ENCODE results near the gene CDC42BPB.
"Not testable (repeated sequence)": the region's sequence is repeated elsewhere in the genome, so short reads cannot be mapped to it uniquely, and the experiment has no call there.

CDC42BPB gene

GRCh38 chr14:102928412-102929240, 128.7 kb downstream of the CDC42BPB start:
- DNase-seq (ENCODE audit: low read depth): no peak

DNA sequence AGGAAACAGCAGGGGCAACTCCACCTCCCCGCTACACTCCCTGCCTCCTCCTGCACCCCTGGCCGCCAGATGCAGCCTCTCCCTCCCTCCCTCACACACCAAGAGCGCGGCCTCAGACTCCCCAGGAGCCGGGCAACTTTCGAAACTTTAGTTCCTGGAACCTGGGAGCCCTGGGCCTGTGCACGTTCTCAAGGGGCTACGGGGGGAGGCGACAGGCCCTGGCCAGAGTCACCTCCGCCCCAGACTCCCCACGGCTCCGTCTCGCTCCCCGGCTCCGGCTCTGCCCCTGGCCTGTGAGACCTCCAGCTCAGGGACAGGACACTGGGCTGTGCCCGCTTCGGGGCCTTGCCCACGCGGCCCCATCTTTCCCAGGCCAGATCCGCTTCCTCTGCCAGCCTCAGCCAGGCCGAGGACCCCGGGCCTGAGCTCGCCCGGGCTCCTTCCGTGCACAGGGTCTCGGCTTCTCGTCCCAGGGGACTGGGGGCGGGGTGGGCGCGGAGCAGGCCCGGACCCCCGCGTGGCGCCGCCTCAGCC, 129.4 kb downstream of the CDC42BPB start:
- no peak for DNase-seq (ENCODE audit: low read depth)

DNA sequence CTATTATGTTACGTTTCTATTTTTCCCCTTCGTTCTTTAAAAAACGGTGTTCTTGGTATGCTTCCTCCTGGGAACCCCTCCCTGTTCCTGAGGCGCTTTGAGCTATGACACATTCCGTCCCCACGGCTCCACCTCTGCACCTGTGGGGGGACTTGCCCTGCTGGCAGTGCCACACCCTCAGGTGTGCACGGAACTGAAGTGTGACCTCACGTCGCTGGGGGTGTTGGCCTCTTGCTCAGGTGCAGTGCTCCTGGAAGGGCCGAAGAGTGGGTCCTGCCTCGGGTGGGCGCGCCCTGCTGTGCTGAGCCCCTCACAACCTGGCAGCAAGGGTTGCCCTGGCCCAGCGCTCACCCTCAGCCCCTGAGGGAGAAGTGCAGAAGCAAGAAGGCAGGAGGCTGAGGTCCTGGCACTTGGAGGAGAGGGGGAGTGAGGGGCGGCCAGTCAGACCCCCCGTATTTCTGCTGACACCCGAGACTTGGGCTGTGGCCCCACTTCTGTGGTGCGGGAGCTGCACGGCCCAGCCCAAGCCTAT, 129.9 kb downstream of the CDC42BPB start:
- no peak for DNase-seq (ENCODE audit: low read depth)

DNA sequence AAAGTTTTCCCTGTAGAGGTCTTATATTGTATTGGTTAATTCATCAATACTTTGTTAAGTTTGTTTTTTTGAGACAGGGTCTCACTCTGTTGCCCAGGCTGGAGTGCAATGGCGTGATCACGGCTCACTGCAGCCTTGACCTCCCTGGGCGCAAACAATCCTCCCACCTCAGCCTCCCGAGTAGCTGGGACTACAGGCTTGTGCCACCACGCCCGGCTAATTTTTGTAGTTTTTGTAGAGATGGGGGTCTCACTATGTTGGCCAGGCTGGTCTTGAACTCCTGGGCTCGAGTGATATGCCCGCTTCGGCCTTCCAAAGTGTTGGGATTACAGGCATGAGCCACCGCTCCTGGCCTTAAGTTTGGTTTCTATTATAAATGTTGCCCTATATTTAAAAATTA, 130.5 kb downstream of the CDC42BPB start:
- not testable (repeated sequence) for DNase-seq (ENCODE audit: low read depth)

GRCh38 chr14:102926104-102926503, 131.2 kb downstream of the CDC42BPB start:
- DNase-seq (ENCODE audit: low read depth): no peak

DNA sequence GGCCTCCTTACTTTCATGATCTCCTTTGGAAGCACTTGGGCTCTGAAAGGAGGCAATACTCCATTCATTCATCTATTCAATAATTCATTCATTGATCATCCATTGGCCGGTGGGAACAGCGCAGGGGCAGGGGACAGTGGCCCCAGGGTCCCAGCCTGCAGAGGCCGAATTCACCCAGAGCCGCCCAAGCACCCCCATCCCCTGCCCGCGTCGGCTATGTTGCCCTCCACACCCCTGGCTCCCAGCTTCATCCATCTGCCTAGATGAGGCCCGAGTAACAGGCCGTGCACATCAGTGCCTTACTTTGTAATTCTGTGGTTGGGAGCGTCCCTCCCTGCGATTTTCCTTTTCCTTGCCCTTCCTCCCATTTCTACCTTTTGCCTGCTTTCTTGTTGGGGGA, 131.7 kb downstream of the CDC42BPB start:
- DNase-seq (ENCODE audit: low read depth): no peak

DNA sequence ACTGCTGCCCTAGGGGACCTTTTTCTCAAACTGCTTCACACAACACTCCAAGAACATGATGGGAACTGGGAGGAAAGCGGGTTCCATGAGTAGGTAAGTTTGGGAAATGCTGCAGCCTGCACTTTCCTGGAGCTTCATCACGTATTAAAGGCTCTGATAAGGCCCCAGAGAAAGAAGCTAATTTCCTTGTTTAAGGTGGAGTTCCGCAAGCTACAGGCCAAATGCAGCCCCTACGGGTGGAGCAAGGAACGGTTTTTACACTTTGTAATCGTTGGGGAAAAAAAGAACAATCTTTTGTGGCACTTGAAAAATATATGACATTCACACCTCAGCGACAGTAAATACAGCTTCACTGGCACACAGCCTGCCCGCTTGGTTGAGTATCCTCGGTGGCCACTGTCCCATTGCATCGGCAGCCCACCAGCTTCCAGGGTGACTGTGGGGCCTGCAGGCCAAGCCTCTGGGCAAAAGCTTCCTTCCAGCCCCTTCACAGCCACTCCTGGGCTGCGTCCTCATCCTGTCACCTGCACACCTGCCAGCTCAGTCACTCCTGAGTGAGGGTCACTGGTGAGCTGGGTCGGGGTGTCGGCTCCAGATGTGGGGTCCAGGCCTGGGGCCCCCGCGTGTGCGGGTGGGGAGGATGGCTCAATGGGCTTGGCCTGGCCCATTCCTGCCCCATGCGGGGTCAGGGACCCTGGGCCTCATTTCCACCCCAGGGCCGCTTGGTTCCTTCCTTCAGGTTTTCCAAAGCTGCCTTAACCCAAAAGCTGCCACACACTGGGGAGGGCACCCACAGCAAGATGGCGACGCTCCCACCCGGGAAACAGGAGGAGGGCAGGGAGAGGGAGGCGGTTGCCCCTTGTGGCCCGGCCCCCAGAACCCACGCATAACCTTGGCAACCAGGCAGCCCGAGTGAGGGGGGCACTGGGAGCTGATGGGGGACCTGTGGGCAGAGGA, 132.4 kb downstream of the CDC42BPB start:
- DNase-seq (ENCODE audit: low read depth): no peak

GRCh38 chr14:102923925-102924486, 133.3 kb downstream of the CDC42BPB start:
- DNase-seq (ENCODE audit: low read depth): no peak

GRCh38 chr14:102923201-102923924, 134.0 kb downstream of the CDC42BPB start:
- DNase-seq (ENCODE audit: low read depth): no peak

GRCh38 chr14:102922490-102923200, 134.7 kb downstream of the CDC42BPB start, which contains the start of gene AMN:
TSS of gene AMN (plus strand) at chr14:102922663. CDS start at chr14:102922689, 26 bp downstream.
- no peak for DNase-seq (ENCODE audit: low read depth)

DNA sequence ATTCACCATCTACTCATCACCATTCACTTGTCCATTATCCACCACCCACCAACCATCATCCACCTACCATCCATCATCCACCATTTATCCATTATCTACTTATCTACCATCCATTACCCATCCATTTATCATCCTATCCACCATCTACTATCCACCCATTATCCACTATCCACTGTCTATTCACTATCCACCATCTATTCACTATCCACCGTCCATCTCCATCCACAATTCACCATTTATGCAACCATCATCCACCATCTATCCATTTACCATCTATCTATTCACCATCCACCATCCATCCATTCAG, 136.4 kb downstream of the CDC42BPB start:
- DNase-seq (ENCODE audit: low read depth): no peak

DNA sequence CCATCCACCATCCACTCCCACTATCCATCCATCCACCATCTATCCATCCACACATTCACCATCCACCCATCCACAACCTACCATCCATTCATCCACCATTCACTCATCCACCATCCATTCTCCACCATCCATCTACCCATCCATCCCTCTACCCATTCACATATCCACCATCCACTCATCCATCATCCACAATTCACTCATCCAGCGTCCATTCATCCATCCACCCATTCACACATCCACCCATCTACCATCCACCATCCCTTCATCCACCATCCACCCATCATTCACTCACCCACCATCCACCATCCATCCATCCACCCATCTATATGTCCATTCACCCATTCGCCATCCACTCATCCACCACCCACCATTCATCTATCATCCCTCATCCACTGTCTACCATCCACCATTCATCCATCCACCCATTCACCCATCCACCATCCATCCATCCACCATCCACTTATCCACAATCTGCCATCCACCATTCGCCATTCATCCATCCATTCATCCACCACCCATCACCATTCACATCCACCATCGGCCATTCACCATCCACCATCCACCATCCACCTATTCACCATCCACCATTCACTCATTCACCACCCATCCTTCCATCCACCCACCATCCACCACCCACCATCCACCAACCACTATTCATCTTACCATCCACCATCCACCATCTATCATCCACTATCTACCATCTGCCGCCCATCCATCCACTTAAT, 136.9 kb downstream of the CDC42BPB start:
- DNase-seq (ENCODE audit: low read depth): no peak

GRCh38 chr14:102918438-102918837, 138.9 kb downstream of the CDC42BPB start:
- no peak for DNase-seq (ENCODE audit: low read depth)

- no peak for DNase-seq (ENCODE audit: low read depth)
Measured at GRCh38 chr14:102917469-102918211, 139.7 kb downstream of the CDC42BPB start.

DNA sequence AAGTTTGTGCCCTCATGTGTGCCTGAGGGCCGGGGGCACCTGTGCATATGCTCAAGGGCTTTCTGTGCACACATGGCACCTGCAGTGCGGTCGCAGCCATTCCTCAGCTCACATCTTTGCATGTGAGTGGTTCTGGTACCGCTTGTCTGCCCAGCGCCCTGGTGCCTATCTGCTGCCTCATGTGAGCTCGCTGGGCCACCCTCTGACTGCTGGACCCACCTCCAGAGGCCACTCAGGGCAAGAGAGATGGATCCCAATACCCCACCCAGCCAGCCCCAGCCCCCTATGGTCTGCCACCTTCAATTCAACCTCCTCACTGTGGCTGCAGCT, 140.3 kb downstream of the CDC42BPB start:
- no peak for DNase-seq (ENCODE audit: low read depth)

DNA sequence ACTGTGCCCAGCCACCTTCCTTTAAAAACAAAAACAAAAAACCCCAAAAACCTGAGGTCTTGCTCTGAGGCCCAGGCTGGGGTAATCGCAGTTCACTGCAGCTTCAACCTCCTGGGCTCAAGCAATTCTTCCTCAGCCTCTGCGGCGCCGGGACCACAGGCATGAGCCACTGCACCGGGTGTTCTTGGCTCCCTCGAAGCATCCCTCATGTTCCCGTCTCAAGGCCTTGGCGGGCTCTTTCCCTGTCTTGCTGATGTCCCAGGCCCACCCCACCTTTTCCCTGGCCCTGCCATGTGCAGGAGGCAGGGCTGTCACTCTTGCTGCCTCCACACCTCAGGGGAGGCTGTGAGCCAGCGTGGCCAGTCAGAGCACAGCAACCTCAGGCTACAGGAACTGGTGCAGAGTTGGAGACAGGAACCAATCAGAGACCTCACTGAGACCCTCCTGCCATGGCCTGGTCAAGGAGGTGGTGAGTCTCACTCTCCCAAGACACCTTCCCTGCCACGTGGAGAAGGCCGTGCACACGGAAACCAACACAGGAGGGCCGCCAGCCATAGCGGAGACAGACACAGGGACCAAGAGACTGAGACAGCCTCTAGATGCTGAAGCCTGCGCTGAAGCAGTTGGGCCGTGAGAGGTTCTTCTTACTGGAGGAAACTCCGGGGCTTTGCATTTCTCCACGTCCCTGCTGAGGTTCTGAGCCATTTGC, 140.8 kb downstream of the CDC42BPB start:
- no peak for DNase-seq (ENCODE audit: low read depth)

- no peak for DNase-seq (ENCODE audit: low read depth)
Measured at GRCh38 chr14:102915292-102916110, 141.8 kb downstream of the CDC42BPB start.

All from non-pigmented ciliary epithelial cell (primary cell).